HEK293T (cell line): Measurements from ENCODE around the gene ELP2.

Experiments
- CTCF ChIA-PET: fragments of 350-600 bp; formaldehyde crosslinking; extraction: SDS; loops from one replicate; lab custom pipeline; 2021; ENCODE audit warnings: antibody characterized with exemption, inconsistent platforms; lab: Yijun Ruan, JAX
- POLR2A ChIA-PET: fragments of 350-600 bp; formaldehyde crosslinking; extraction: SDS; loops from one replicate; lab custom pipeline; 2020; ENCODE audit warnings: antibody characterized with exemption, inconsistent platforms; lab: Yijun Ruan, JAX
- DNase-seq: peaks from one replicate; pipeline ENCODE4 v3.0.0; 2012; ENCODE audit warnings: mixed read lengths; ENCODE audit errors: extremely low spot score
- ARNT ChIP-seq: fragments of 450-650 bp; IDR thresholded peaks from 2 replicates; pipeline ENCODE4 v1.6.1; 2017; ENCODE audit warnings: mild to moderate bottlenecking
- BHLHE40 ChIP-seq: fragments of 450-650 bp; IDR thresholded peaks from 2 replicates; pipeline ENCODE4 v1.6.1; 2016; ENCODE audit warnings: mild to moderate bottlenecking, moderate library complexity, borderline replicate concordance
- CTBP1 ChIP-seq: fragments of 450-650 bp; IDR thresholded peaks from 2 replicates; pipeline ENCODE4 v1.6.1; 2016; ENCODE audit warnings: borderline replicate concordance
- ELF4 ChIP-seq: fragments of 450-650 bp; IDR thresholded peaks from 2 replicates; pipeline ENCODE4 v1.6.1; 2017; ENCODE audit warnings: antibody characterized with exemption
- FOXA1 ChIP-seq: fragments of 450-650 bp; IDR thresholded peaks from 2 replicates; pipeline ENCODE4 v1.6.1; 2016; ENCODE audit warnings: mild to moderate bottlenecking
- FOXK2 ChIP-seq: fragments of 450-650 bp; IDR thresholded peaks from 2 replicates; pipeline ENCODE4 v1.6.1; 2016; ENCODE audit warnings: mild to moderate bottlenecking
- FOXM1 ChIP-seq: fragments of 450-650 bp; IDR thresholded peaks from 2 replicates; pipeline ENCODE4 v1.6.1; 2017; ENCODE audit warnings: mild to moderate bottlenecking, borderline replicate concordance
- HDGF ChIP-seq: fragments of 450-650 bp; IDR thresholded peaks from 2 replicates; pipeline ENCODE4 v1.6.1; 2017; ENCODE audit warnings: antibody characterized with exemption, borderline replicate concordance
- L3MBTL2 ChIP-seq: fragments of 450-650 bp; conservative IDR thresholded peaks from 2 replicates; pipeline ENCODE4 v1.6.1; 2016; ENCODE audit warnings: mild to moderate bottlenecking
- LEF1 ChIP-seq: fragments of 450-650 bp; IDR thresholded peaks from 2 replicates; pipeline ENCODE4 v1.6.1; 2017; ENCODE audit warnings: mild to moderate bottlenecking, borderline replicate concordance
- NFRKB ChIP-seq: fragments of 450-650 bp; IDR thresholded peaks from 2 replicates; pipeline ENCODE4 v1.6.1; 2016; ENCODE audit warnings: mild to moderate bottlenecking, moderate library complexity
- PKNOX1 ChIP-seq: fragments of 450-650 bp; IDR thresholded peaks from 2 replicates; pipeline ENCODE4 v1.6.1; 2016
- SP1 ChIP-seq: fragments of 450-650 bp; IDR thresholded peaks from 2 replicates; pipeline ENCODE4 v1.6.1; 2017
- SUZ12 ChIP-seq: fragments of 450-650 bp; IDR thresholded peaks from 2 replicates; pipeline ENCODE4 v1.6.1; 2016; ENCODE audit warnings: mild to moderate bottlenecking
- TARDBP ChIP-seq: fragments of 450-650 bp; IDR thresholded peaks from 2 replicates; pipeline ENCODE4 v1.6.1; 2016
- ZNF384 ChIP-seq: fragments of 450-650 bp; IDR thresholded peaks from 2 replicates; pipeline ENCODE4 v1.6.1; 2016

Gene ELP2

GRCh38 chr18:36176711-36177110 is 47.0 kb downstream of the ELP2 start:
- ChIA-PET CTCF (no interaction called here), POLR2A (no interaction called here)
- no peak for TF ChIP-seq FOXA1
- TF ChIP-seq NFRKB, result no peak
- no peak for TF ChIP-seq ELF4
- no peak for TF ChIP-seq L3MBTL2
- TF ChIP-seq FOXK2, result no peak
- TF ChIP-seq SUZ12, result no peak
- TF ChIP-seq BHLHE40, result no peak
- no peak for TF ChIP-seq ZNF384
- no peak for TF ChIP-seq TARDBP
- no peak for TF ChIP-seq LEF1
- TF ChIP-seq PKNOX1, result no peak
- no peak for TF ChIP-seq CTBP1
- no peak for TF ChIP-seq FOXM1
- TF ChIP-seq HDGF, result no peak
- TF ChIP-seq ARNT, result no peak
- TF ChIP-seq SP1, result no peak
- no peak for DNase-seq

DNA sequence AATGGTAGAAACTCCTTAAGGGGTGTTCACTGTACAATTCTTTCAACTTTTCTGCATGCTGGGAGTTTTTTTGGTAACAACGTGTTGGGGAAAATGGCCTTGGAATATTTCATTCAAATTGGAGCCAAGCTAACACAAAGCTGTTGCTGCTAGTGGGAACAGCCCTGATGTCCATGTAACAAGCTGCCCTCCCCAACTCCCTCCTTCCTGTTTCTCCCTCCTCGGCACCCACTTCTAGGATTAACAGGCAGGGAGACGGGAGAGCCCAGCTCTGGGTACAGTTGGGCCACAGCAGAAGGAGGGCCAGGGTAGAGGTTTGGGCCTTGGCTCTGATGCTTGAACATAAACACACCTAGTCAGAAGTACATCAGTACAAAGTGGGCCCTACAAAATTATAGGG is 48.2 kb downstream of the ELP2 start:
- no peak for DNase-seq
- ChIA-PET POLR2A (no interaction called here), CTCF (no interaction called here)
- TF ChIP-seq BHLHE40 (no peak), ELF4 (no peak), SUZ12 (no peak), TARDBP (no peak), NFRKB (no peak), SP1 (no peak), ARNT (no peak), CTBP1 (no peak)

DNA sequence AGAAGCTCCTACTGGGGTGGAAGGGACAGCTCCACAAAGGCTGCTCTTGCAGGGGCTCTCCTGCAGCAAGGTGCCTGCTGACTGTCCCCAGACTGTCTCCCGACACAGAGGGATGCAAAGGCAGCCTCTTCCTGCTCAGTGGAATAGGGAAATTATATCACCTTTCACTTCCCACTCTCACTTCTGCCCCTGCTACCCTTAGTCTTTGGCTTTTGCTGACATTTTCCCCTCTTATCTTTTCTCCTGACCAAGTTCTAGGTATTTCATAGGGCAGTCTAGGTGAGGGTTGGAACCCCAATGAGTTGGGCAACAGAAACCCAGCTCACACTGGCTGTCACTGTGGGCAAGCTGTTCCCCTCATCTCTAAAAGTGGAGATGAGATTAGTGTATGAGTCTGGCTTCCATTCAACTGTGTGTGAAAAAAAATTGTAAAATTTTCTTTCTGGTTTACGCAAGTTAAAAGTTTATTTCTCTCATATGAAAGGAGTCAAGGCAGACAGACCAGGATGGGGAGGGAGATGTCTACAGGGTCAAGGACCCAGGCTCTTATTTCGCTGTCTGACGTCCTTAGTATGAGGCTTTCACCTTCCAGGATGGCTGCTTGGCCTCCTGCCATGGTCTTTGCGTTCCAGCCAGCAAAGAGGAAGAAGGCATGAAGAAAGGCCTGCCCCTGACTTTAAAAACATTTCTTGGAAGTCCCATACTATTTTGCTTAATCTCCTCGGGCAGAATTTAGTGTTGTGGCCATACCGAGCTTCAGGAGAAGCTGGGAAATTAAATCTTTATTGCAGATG is 50.1 kb downstream of the ELP2 start:
- ChIA-PET POLR2A (interaction anchor here (0.5 to 1.0 kb wide), 2 partner anchors 11 to 33 kb away, joined by 3 read pairs; no protein-coding TSS in a partner anchor), CTCF (interaction anchor here (0.6 to 1.5 kb wide), 2 partner anchors 9 to 23 kb away, joined by 4 to 6 read pairs; no protein-coding TSS in a partner anchor)
- TF ChIP-seq ELF4 (no peak), FOXK2 (no peak), CTBP1 (no peak), SUZ12 (no peak), ZNF384 (no peak), TARDBP (no peak), FOXA1 (no peak), FOXM1 (no peak), ARNT (no peak), HDGF (no peak), LEF1 (no peak), NFRKB (no peak), BHLHE40 (no peak), PKNOX1 (no peak), L3MBTL2 (no peak), SP1 (no peak)
- no peak for DNase-seq

DNA sequence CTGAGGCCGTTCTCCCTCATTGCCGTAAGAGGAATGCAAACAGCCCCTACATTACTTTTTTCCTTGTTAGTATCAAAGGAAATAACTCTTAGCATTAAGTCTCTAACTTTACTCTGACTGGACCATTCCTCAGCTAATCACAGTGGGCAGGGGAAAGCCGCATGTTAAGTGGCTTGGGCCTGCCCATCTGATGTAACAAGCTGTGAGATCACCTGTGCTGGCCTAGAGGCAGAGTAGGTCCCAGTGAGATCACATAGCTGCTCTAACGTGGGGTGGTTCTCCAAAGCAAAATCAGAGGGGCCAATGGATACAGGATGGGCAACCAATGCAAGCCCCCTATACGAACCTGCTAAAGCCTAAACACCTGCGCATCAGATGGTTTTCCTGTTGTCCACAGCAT is 51.7 kb downstream of the ELP2 start:
- no peak for TF ChIP-seq FOXM1
- TF ChIP-seq PKNOX1, result no peak
- no peak for TF ChIP-seq SP1
- no peak for TF ChIP-seq ELF4
- TF ChIP-seq ARNT, result no peak
- TF ChIP-seq LEF1, result no peak
- TF ChIP-seq HDGF, result no peak
- no peak for TF ChIP-seq ZNF384
- no peak for TF ChIP-seq NFRKB
- TF ChIP-seq FOXA1, result no peak
- TF ChIP-seq FOXK2, result no peak
- TF ChIP-seq TARDBP, result no peak
- TF ChIP-seq CTBP1, result no peak
- DNase-seq, result no peak
- ChIA-PET POLR2A (no interaction called here), CTCF (no interaction called here)

- ChIA-PET CTCF (no interaction called here), POLR2A (no interaction called here)
- TF ChIP-seq ARNT, result no peak
- TF ChIP-seq FOXK2, result no peak
- no peak for TF ChIP-seq CTBP1
- no peak for TF ChIP-seq PKNOX1
- TF ChIP-seq FOXA1, result no peak
- no peak for TF ChIP-seq ELF4
- no peak for TF ChIP-seq NFRKB
- no peak for TF ChIP-seq ZNF384
- no peak for TF ChIP-seq BHLHE40
- no peak for DNase-seq
Measured at GRCh38 chr18:36181898-36182506, 52.3 kb downstream of the ELP2 start.
